Activated CD4-positive, CD25-positive, alpha-beta regulatory T cell (primary cell): ENCODE measurements around the gene CD48.
"Not testable (repeated sequence)": the region's sequence is repeated elsewhere in the genome, so short reads cannot be mapped to it uniquely, and the experiment has no call there.

ENCODE experiments used
- DNase-seq, 4 experiments: peaks; one replicate each; lab custom pipeline; 2025; lab: John Stamatoyannopoulos, UW

CD48 gene

GRCh38 chr1:160741612-160742348 lies 30.2 kb upstream of the CD48 start:
- DNase-seq = no peak

GRCh38 chr1:160741092-160741501 lies 29.5 kb upstream of the CD48 start:
- no peak for DNase-seq

GRCh38 chr1:160740133-160740688 lies 28.6 kb upstream of the CD48 start:
- DNase-seq = no peak

GRCh38 chr1:160739098-160739511 lies 27.5 kb upstream of the CD48 start, which contains the start of gene SLAMF7:
SLAMF7 (plus strand) TSS chr1:160739247; CDS start chr1:160739302, 55 bp downstream.
- DNase-seq = no peak

GRCh38 chr1:160738271-160738670 lies 26.6 kb upstream of the CD48 start:
- no peak for DNase-seq

GRCh38 chr1:160734301-160734700 lies 22.7 kb upstream of the CD48 start:
- no peak for DNase-seq

GRCh38 chr1:160733898-160734297 lies 22.3 kb upstream of the CD48 start:
- no peak for DNase-seq

- no peak for DNase-seq
Observed at GRCh38 chr1:160731990-160732389, 20.4 kb upstream of the CD48 start.

- DNase-seq = not testable (repeated sequence)
Observed at GRCh38 chr1:160731564-160731963, 19.9 kb upstream of the CD48 start.

GRCh38 chr1:160727316-160727640 lies 15.7 kb upstream of the CD48 start:
- DNase-seq = no peak

- peak in 3 of 4 experiments; percentile 7 to 38 (median 20) for DNase-seq
Observed at GRCh38 chr1:160726498-160727315, 15.1 kb upstream of the CD48 start.

- no peak for DNase-seq
Observed at GRCh38 chr1:160726114-160726497, 14.5 kb upstream of the CD48 start.

GRCh38 chr1:160724465-160725242 lies 13.0 kb upstream of the CD48 start:
- no peak for DNase-seq

GRCh38 chr1:160723332-160723731 lies 11.7 kb upstream of the CD48 start:
- DNase-seq = no peak

GRCh38 chr1:160722726-160723125 lies 11.1 kb upstream of the CD48 start:
- no peak for DNase-seq

GRCh38 chr1:160721473-160721872 lies 9.9 kb upstream of the CD48 start:
- DNase-seq = no peak

GRCh38 chr1:160720356-160721085 lies 8.9 kb upstream of the CD48 start:
- no peak for DNase-seq

- no peak for DNase-seq
Observed at GRCh38 chr1:160718210-160718609, 6.6 kb upstream of the CD48 start.

GRCh38 chr1:160717306-160717705 lies 5.7 kb upstream of the CD48 start:
- DNase-seq = no peak

- no peak for DNase-seq
Observed at GRCh38 chr1:160716013-160716412, 4.4 kb upstream of the CD48 start.

- not testable (repeated sequence) for DNase-seq
Observed at GRCh38 chr1:160714034-160714648, 2.5 kb upstream of the CD48 start.
